GM12891 (cell line): ENCODE results near the gene DUSP22.

Experiments used
- DNase-seq: peaks from one replicate; pipeline ENCODE4 v3.0.0; 2011; ENCODE audit warnings: low spot score; ENCODE audit not compliant: insufficient read length
- FAIRE-seq: peaks from 2 replicates; lab custom pipeline; 2011; peaks lifted over from hg19 to GRCh38; lab: Jason Lieb, UNC
- PAX5 ChIP-seq: IDR thresholded peaks from 2 replicates; pipeline ENCODE4 v1.6.1; 2011; ENCODE audit warnings: low read length, moderate library complexity, mild to moderate bottlenecking; ENCODE audit not compliant: insufficient read depth, severe bottlenecking
- POLR2A ChIP-seq: IDR thresholded peaks from 2 replicates; pipeline ENCODE4 v1.6.1; 2011; ENCODE audit warnings: low read depth, low read length, control low read depth
- POLR2AphosphoS5 ChIP-seq: IDR thresholded peaks from 2 replicates; pipeline ENCODE4 v1.6.1; 2011; ENCODE audit warnings: low read depth, low read length, control low read depth
- POU2F2 ChIP-seq: IDR thresholded peaks from 2 replicates; pipeline ENCODE4 v1.6.1; 2011; ENCODE audit warnings: low read depth, mild to moderate bottlenecking, control low read depth, low read length, moderate library complexity
- SPI1 ChIP-seq: IDR thresholded peaks from 2 replicates; pipeline ENCODE4 v1.6.1; 2011; ENCODE audit warnings: low read depth, low read length, control low read depth
- TAF1 ChIP-seq: IDR thresholded peaks from 2 replicates; pipeline ENCODE4 v1.6.1; 2011; ENCODE audit warnings: low read depth, low read length, control low read depth

DUSP22 gene

DNA sequence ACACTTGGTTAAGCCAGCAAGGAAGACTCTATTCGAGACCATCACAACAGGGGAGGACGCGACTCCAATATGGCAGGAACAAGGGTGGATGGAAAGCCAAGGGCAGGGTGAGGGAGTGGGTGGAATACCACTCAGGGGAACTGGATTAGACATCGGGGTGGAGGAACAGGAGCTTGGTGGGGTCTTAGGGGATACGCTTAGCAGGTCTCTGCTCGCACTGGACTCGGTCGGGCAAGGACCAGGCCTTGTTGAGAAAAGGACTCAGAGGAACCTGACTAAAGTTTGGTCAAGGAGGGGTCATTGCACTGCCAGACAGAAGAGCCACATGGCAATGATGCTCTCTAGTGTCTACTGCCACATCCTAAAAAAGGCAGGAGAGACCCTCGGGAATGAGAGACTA, 10.5 kb downstream of the DUSP22 start:
- TF ChIP-seq TAF1 (no peak), SPI1 (no peak), PAX5 (no peak), POLR2A (no peak), POU2F2 (no peak; the same call in 1 of the 2 replicates), POLR2AphosphoS5 (no peak)
- FAIRE-seq, result no peak
- no peak for DNase-seq

DNA sequence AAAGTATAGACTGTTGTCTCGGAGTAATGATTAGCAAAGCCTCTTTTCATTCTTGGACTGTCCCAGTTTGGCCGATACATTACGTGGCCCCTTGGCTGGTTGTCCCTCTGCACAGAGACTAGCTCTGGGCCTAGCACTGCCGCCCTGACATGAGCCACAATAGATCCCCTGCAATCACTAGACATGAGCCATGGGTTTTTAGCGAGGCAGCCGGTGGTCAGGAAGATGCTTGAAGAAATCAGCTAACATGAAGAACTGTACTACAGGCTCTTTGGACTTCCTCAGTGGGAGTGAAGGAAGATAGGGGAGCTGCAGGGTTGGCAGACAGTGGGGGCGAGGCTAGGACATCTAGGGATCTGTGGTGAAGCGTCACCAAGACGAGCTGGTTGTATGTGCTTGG, 11.0 kb downstream of the DUSP22 start:
- TF ChIP-seq POLR2AphosphoS5 (no peak), PAX5 (no peak), TAF1 (no peak), POU2F2 (no peak), POLR2A (no peak), SPI1 (no peak)

GRCh38 chr6:303948-304558, 11.8 kb downstream of the DUSP22 start:
- no peak for TF ChIP-seq SPI1
- no peak for DNase-seq
- peak; percentile 48 for FAIRE-seq

More for the DNA sequence above, 11.0 kb downstream of the DUSP22 start:
- FAIRE-seq (no peak), DNase-seq (no peak)

DNA sequence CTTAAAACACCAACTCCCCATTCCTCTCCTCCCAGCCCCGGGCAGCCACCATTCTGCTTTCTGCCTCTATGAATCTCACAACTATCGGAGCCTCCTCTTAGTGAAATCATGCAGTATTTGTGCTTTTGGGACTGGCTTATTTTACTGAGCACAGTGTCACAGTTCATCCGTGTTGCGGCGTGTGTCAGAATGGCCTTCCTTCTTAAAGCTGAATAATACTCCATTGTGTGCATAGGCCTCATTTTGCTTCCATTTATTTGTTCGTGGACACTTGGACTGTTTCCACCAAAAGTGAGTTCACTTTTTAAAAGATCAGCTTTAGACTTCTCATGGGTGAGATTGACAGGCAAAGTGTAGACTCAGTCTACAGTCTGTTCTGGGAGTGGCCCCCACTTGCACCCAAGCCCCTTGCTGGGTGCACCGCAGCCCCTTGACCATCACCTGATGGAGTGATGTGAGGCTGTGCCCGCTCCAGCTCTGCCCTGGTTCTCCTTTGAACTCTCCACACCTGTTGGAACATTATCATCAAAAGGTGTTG, 12.6 kb downstream of the DUSP22 start:
- DNase-seq, result no peak
- TF ChIP-seq PAX5, result no peak
- TF ChIP-seq TAF1, result no peak
- TF ChIP-seq POLR2A, result no peak
- TF ChIP-seq POLR2AphosphoS5, result no peak
- TF ChIP-seq POU2F2, result no peak
- TF ChIP-seq SPI1, result no peak
- peak; percentile 76 for FAIRE-seq

GRCh38 chr6:305371-306206, 13.3 kb downstream of the DUSP22 start:
- FAIRE-seq (peak; percentile 88), DNase-seq (peak; percentile 72)
- TF ChIP-seq POLR2A, result no peak
- peak; percentile 55 for TF ChIP-seq PAX5
- no peak for TF ChIP-seq POLR2AphosphoS5
- TF ChIP-seq POU2F2, result no peak; the same call in 1 of the 2 replicates
- TF ChIP-seq TAF1, result peak; percentile 28; the same call in 1 of the 2 replicates
- TF ChIP-seq SPI1, result 0 out of 2 replicates have a peak, but pooled peaks have one; percentile 14

GRCh38 chr6:306641-307061, 14.4 kb downstream of the DUSP22 start:
- DNase-seq (no peak), FAIRE-seq (peak; percentile 28)
- TF ChIP-seq POLR2AphosphoS5, result no peak

DNA sequence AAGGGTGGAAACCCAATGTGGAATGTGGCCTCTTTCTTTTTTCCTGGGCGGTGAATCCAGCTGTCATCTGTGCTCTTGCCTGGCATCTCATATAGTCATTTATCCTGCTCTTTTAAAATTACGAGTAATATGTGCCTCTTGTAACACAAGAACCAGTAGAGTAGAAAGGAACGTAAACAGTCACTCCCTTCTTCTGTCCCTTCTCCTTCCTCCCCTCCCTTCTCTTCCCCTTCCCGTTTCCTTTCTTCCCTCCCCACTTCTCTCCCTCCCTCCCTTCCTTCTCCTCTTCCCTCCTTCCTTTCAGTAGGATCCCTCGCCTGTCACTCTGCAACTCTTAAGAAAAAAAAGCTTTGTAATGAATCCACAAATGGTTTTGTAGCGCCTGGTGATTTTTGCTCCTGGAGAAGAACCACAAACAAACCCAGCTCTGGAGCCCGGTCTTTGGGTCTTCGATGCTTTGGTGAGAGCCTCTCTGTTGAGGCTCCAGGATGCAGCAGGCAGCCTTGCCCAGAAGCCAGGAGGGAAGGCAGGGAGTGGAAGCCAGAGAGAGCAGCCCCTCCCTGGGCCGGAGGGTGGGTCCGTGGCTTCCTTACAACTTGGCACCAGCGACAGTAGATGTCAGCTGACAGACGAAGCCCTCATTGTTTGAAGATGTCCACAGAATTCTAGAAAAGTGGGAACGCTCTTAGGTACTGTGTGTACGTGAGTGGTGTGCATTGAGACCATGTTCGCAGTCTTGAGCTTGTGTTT, 15.0 kb downstream of the DUSP22 start:
- TF ChIP-seq PAX5 (no peak), POLR2AphosphoS5 (no peak), POU2F2 (no peak), POLR2A (no peak), SPI1 (no peak), TAF1 (no peak)
- FAIRE-seq (no peak), DNase-seq (no peak)

GRCh38 chr6:307874-308273, 15.6 kb downstream of the DUSP22 start:
- no peak for DNase-seq
- FAIRE-seq, result no peak
- no peak for TF ChIP-seq POLR2AphosphoS5
- no peak for TF ChIP-seq POU2F2
- TF ChIP-seq TAF1, result no peak
- TF ChIP-seq PAX5, result no peak
- TF ChIP-seq POLR2A, result no peak
- no peak for TF ChIP-seq SPI1

- DNase-seq (no peak), FAIRE-seq (no peak)
- no peak for TF ChIP-seq POLR2A
- TF ChIP-seq TAF1, result no peak
- no peak for TF ChIP-seq PAX5
- TF ChIP-seq SPI1, result no peak
- TF ChIP-seq POU2F2, result no peak
- no peak for TF ChIP-seq POLR2AphosphoS5
These were observed 16.0 kb downstream of the DUSP22 start for GRCh38 chr6:308307-308706.
